LNCAP (cell line): ENCODE results near the gene GMCL1.

Experiments used
- TF ChIP-seq, protein P1 (sequence below): fragments of 450-650 bp; IDR thresholded peaks from 2 replicates; pipeline ENCODE4 v1.5.1; 2017; ENCODE audit warnings: mild to moderate bottlenecking

The GMCL1 gene

DNA sequence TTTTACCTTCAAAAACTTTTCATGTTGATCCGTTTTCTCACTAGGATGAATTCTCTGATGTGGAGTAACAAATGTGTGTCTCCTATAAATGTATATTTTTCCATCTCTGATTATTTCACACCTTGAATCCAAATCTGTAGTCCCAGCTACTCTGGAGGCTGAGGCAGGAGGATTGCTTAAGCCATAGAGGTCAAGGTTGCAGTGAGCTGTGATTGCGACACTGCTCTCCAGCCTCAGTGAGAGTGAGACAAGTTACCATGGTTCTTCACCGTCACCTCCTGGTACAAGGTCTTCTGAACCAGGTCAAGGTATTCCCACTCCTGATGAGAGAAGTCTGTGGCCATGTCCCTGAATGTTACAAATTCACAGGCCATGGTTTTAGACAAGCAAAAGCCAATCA, 15.1 kb downstream of the GMCL1 start:
- TF ChIP-seq, protein P1, sequence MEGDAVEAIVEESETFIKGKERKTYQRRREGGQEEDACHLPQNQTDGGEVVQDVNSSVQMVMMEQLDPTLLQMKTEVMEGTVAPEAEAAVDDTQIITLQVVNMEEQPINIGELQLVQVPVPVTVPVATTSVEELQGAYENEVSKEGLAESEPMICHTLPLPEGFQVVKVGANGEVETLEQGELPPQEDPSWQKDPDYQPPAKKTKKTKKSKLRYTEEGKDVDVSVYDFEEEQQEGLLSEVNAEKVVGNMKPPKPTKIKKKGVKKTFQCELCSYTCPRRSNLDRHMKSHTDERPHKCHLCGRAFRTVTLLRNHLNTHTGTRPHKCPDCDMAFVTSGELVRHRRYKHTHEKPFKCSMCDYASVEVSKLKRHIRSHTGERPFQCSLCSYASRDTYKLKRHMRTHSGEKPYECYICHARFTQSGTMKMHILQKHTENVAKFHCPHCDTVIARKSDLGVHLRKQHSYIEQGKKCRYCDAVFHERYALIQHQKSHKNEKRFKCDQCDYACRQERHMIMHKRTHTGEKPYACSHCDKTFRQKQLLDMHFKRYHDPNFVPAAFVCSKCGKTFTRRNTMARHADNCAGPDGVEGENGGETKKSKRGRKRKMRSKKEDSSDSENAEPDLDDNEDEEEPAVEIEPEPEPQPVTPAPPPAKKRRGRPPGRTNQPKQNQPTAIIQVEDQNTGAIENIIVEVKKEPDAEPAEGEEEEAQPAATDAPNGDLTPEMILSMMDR, result no peak

DNA sequence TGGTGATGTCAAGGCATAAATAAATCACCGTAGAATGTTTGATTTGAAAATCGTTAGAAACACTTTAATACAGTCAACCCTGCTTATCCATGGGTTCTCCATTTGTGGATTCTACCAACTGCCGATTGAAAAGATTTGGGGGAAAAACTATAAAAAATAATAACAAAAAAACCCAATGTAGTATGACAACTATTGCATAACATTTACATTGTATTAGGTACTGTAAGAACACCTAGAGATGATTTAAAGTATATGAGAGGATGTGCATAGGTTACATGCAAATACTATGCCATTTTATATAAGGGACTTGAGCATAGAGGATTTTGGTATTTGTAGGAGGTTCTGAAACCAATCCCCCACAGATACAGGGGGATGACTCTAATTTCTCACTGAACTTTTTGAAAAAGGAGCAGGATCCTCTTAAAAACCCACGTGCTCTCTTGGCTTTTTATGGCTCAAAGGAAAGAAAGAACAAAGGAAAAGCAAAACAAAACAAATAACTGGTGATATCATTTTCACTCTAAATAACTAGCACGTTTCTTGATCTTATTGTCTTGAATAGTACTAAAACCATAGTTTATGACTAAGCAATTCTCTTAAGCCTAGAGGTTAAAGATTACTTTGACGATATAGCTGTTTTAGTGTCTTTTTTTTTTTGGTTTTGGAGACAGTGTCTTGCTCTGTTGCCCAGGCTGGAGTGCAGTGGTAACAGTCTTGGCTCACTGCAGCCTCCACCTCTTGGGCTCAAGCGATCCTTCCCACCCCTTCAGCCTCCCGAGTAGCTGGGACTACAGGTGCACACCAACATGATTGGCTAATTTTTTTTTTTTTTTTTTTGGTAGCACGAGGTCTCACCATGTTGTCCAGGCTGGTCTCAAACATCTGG, 17.0 kb downstream of the GMCL1 start:
- TF ChIP-seq, protein P1, result no peak

DNA sequence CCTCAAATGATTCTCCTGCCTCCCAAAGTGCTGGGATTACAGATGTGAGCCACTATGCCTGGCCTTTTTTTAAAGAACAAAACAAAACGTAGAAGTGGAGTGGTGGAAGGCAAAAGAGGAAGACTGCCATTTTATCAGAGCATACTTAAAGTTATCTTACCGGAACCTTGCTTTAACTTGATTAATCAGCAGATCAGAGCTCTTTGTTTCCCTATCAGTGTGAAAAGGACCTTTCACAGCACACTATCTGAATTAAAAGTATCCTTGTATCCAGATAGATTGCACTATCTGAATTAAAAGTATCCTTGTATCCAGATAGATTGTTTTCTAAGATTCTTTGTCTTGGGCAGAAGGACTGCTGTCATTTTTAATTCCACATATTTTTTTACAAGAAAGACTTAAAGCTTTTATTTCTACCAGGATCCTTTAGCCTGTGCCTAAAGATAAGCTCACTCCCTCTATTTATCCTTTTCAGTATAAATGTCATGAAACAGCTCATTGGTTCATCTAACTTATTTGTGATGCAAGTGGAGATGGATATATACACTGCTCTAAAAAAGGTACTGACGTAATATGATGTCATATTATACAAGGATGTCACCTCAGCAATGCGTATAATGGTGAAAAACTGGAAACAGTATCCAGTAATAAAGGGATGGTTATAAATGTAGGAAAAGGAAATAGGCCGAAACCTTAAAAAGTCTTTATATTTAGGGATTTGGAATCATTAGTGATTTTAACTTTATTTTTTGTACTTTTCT, 17.8 kb downstream of the GMCL1 start:
- TF ChIP-seq, protein P1, result no peak

DNA sequence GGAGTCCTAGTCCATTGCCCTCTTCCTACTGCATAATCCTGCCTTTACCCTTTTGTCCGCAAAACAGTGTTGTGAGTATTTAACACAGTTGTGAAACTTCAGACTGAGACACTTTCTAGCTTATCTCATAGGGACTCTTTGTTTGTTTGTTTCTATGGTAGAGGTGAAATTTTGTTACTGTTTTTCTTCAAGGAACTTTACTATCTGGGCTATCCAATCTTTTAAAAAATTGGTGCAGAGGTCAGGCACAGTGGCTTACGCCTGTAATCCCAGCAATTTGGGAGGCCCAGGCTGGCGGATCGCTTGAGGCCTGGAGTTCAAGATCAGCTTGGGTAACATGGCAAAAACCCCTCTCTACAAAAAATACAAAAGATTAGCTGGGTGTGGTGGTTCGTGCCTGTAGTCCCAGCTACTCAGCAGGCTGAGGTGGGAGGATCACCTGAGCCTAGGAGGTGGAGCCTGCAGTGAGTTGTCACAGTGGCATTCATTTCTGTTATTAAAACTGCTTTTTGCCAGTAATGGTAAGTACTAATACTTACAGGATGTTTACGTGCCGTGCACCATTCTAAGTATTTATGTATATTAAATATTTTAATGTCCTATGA, 18.8 kb downstream of the GMCL1 start:
- TF ChIP-seq, protein P1, result no peak

DNA sequence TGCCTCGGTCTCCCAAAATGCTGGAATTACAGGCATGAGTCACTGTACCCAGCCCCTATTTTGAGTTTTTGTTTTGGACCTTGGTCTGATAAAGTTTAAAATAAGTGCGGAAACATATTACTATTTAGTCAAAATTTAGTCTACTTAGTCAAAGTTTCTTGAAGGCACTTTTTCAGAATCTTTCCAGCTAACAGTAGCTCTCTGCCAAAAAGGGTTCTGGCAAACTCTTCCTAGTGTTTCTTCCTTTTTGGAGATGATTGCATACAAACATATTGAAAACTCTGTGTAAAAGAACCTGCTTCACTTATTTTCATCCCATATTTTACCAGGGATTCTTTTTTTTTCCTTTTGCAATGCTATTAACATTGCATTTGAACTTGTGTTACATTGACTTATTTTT, 28.8 kb downstream of the GMCL1 start:
- TF ChIP-seq, protein P1, result no peak

DNA sequence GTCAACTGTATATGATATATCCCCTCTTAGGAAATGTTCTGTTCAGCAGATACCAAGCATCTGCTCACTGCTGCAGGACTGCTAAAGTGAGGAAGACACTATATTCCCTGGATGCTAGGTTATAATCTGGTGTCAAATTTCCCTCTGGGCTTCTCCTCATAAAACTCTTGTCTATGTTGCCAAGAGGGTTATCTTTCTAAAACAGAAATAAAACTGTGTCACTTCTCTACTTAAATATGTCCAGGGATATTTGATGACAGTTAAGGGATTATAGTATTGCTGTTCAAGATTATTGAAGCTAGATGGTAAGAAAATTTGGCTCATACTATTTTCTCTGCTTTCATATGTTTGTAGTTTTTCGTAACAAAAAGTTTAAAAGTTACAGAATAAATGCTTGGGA, 33.8 kb downstream of the GMCL1 start:
- TF ChIP-seq, protein P1, result no peak

DNA sequence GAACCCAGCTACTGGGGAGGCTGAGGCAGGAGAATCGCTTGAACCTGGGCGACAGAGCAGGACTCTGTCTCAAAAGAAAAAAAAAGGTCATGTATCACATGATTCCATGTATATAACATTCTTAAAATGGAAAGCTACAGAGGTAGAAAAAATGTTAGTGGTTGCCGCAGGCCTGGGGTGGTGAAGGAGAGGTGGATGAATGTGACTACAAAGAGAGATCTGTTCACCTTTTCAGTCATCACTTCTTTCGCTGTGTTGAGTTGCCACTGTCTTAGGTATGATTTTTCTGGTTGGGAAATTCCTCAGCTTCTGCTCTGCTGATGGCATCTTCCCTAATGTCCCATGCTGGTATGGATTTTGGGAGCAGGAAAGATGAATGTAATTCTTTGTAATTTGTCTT, 59.0 kb downstream of the GMCL1 start:
- TF ChIP-seq, protein P1, result no peak
